ENCODE measurements around the gene HIVEP2. TPM values are rescaled to one million over a fixed set of nuclear protein-coding genes. Genes with fewer than 3 reads are reported as not detected.

Gene HIVEP2
- polyA plus RNA-seq, 2 of the 4 experiments (the other 2 are of a cell fraction): 2.2 to 2.6 TPM

DNA sequence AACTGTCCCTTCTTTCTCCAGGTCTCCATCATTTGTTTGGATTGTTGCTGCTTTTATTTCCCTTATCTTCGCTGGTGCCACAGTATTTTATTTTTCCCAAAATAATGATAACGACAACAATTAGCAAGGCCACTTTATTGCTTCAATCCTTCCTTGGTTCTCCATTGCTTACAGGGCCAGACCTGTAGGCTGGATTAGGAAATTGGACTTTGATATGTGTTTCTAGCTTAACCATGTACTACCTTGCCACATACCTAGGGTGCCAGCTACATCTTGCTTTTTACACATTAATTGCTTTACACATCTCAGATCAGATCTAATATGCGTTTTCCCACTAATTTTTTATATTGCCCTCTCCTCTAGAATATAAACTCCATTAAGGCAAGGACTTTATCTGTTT, 195.4 kb downstream of the HIVEP2 start:
- FAIRE-seq (no peak), DNase-seq (ENCODE audit: low read depth in 1 of 2, low spot score in 1 of 2) (no peak), ATAC-seq (no peak)
- Histone ChIP-seq H3K4me2 (no peak overlapping the region), H3K4me3 (no peak overlapping the region), H3K4me1 (no peaks in the 10 kb centered on the region), H3K27ac (no peak overlapping the region), H3K9me3 (no peaks in the 10 kb centered on the region)
- ChIA-PET POLR2A (no interaction called here), CTCF (interaction anchor here (0.7 kb wide), 1 partner anchor 136 kb away, joined by 3 read pairs; no protein-coding TSS in a partner anchor)
- WGBS (ENCODE audit: missing lambda C conversion rate): 73% methylated on average over 3 of the region's 3 CpGs
- TF ChIP-seq TFCP2L1 (CRISPR knock-in tag; IDR thresholded peaks at IDR 0.05) (no peak), HEYL (CRISPR knock-in tag; IDR thresholded peaks at IDR 0.05) (no peak), CHD2 (IDR thresholded peaks at IDR 0.05; ENCODE audit: low read length, partially characterized antibody) (no peak), BHLHE40 (IDR thresholded peaks at IDR 0.05; ENCODE audit: low read depth, low read length) (no peak), RCOR1 (IDR thresholded peaks at IDR 0.05; ENCODE audit: low read depth, low read length) (no peak), RARB (CRISPR knock-in tag; IDR thresholded peaks at IDR 0.05) (no peak), FOSL2 (IDR thresholded peaks at IDR 0.05) (no peak), FOSL2 (CRISPR knock-in tag; IDR thresholded peaks at IDR 0.05) (no peak), POLR2AphosphoS2 (conservative IDR thresholded peaks at IDR 0.05; ENCODE audit: low read length) (no peak), NR3C1 (IDR thresholded peaks at IDR 0.05) (no peak), HOXB5 (CRISPR knock-in tag; IDR thresholded peaks at IDR 0.05) (no peak), JUN (IDR thresholded peaks at IDR 0.05) (no peak), GATA3 (IDR thresholded peaks at IDR 0.05; ENCODE audit: borderline replicate concordance) (no peak), PHF8 (IDR thresholded peaks at IDR 0.05; ENCODE audit: borderline replicate concordance, low read depth) (no peak)
- TF ChIP-seq, protein P1, sequence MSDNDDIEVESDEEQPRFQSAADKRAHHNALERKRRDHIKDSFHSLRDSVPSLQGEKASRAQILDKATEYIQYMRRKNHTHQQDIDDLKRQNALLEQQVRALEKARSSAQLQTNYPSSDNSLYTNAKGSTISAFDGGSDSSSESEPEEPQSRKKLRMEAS (IDR thresholded peaks at IDR 0.05): no peak
- TF ChIP-seq, protein P2, sequence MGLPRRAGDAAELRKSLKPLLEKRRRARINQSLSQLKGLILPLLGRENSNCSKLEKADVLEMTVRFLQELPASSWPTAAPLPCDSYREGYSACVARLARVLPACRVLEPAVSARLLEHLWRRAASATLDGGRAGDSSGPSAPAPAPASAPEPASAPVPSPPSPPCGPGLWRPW (IDR thresholded peaks at IDR 0.05): no peak
- TF ChIP-seq, protein P3, sequence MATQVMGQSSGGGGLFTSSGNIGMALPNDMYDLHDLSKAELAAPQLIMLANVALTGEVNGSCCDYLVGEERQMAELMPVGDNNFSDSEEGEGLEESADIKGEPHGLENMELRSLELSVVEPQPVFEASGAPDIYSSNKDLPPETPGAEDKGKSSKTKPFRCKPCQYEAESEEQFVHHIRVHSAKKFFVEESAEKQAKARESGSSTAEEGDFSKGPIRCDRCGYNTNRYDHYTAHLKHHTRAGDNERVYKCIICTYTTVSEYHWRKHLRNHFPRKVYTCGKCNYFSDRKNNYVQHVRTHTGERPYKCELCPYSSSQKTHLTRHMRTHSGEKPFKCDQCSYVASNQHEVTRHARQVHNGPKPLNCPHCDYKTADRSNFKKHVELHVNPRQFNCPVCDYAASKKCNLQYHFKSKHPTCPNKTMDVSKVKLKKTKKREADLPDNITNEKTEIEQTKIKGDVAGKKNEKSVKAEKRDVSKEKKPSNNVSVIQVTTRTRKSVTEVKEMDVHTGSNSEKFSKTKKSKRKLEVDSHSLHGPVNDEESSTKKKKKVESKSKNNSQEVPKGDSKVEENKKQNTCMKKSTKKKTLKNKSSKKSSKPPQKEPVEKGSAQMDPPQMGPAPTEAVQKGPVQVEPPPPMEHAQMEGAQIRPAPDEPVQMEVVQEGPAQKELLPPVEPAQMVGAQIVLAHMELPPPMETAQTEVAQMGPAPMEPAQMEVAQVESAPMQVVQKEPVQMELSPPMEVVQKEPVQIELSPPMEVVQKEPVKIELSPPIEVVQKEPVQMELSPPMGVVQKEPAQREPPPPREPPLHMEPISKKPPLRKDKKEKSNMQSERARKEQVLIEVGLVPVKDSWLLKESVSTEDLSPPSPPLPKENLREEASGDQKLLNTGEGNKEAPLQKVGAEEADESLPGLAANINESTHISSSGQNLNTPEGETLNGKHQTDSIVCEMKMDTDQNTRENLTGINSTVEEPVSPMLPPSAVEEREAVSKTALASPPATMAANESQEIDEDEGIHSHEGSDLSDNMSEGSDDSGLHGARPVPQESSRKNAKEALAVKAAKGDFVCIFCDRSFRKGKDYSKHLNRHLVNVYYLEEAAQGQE (IDR thresholded peaks at IDR 0.05): no peak

DNA sequence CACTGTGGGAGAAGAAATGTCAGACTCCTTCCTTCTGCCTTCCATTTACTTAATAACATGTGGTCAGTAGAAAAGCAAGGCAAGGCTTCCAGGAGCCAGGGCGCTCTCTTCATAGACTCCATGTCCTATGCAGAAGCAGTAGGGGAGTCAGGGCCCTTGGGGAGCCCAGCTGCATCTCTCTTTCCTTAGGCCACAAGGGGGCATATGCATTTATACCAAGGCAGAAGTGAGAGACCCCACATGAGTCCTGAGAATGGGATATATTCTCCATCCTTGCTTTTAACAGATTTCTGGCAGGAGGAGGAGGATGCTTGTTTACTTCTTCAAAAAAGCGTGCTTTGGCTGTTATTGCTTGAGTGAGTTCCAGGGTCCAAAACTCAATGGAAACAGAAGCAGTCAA, 198.5 kb downstream of the HIVEP2 start:
- Histone ChIP-seq H3K4me2 (no peak overlapping the region), H3K9me3 (no peaks in the 10 kb centered on the region), H3K4me3 (no peak overlapping the region), H3K4me1 (no peaks in the 10 kb centered on the region), H3K27ac (no peak overlapping the region)
- 80% methylated on average over 2 of the region's 2 CpGs for WGBS (ENCODE audit: missing lambda C conversion rate)
- POLR2A ChIA-PET: no interaction called here
- CTCF ChIA-PET: interaction anchor here (0.9 kb wide), 2 partner anchors 9 to 147 kb away, joined by 3 read pairs; no protein-coding TSS in a partner anchor
- peak; percentile 34 to 83; a peak in 5 of 6 replicates for ATAC-seq
- peak; percentile 7 to 26 for DNase-seq (ENCODE audit: low read depth in 1 of 2, low spot score in 1 of 2)
- no peak for TF ChIP-seq JUNB (IDR thresholded peaks at IDR 0.05)
- peak; percentile 36; the same call in 2 of the 3 replicates for TF ChIP-seq SMC3 (IDR thresholded peaks at IDR 0.05)
- TF ChIP-seq EHF (CRISPR knock-in tag; IDR thresholded peaks at IDR 0.05): no peak
- no peak for TF ChIP-seq NPAS2 (CRISPR knock-in tag; IDR thresholded peaks at IDR 0.05; ENCODE audit: borderline replicate concordance)
- TF ChIP-seq, protein P4, sequence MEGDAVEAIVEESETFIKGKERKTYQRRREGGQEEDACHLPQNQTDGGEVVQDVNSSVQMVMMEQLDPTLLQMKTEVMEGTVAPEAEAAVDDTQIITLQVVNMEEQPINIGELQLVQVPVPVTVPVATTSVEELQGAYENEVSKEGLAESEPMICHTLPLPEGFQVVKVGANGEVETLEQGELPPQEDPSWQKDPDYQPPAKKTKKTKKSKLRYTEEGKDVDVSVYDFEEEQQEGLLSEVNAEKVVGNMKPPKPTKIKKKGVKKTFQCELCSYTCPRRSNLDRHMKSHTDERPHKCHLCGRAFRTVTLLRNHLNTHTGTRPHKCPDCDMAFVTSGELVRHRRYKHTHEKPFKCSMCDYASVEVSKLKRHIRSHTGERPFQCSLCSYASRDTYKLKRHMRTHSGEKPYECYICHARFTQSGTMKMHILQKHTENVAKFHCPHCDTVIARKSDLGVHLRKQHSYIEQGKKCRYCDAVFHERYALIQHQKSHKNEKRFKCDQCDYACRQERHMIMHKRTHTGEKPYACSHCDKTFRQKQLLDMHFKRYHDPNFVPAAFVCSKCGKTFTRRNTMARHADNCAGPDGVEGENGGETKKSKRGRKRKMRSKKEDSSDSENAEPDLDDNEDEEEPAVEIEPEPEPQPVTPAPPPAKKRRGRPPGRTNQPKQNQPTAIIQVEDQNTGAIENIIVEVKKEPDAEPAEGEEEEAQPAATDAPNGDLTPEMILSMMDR (IDR thresholded peaks at IDR 0.05): peak; percentile 28; the same call in 2 of the 3 replicates
- peak; percentile 21 to 43; a peak in 3 of 5 replicates for TF ChIP-seq RAD21 (conservative IDR thresholded peaks at IDR 0.05 in 1 of 2, IDR thresholded peaks at IDR 0.05 in 1 of 2)
- FAIRE-seq: no peak
